ENCODE results near the gene ELOVL6. TPM values are rescaled to one million over a fixed set of nuclear protein-coding genes. Genes with fewer than 3 reads are reported as not detected.
A peak's percentile ranks its signal among the peaks of the same experiment; 100 is the strongest.

The ELOVL6 gene
- total and polyA plus RNA-seq, 9 of the 15 experiments (the other 6 are each of a cell fraction or from before 2014, with no cell fraction given) = 18.3 to 82.6 (median 46.0) TPM

DNA sequence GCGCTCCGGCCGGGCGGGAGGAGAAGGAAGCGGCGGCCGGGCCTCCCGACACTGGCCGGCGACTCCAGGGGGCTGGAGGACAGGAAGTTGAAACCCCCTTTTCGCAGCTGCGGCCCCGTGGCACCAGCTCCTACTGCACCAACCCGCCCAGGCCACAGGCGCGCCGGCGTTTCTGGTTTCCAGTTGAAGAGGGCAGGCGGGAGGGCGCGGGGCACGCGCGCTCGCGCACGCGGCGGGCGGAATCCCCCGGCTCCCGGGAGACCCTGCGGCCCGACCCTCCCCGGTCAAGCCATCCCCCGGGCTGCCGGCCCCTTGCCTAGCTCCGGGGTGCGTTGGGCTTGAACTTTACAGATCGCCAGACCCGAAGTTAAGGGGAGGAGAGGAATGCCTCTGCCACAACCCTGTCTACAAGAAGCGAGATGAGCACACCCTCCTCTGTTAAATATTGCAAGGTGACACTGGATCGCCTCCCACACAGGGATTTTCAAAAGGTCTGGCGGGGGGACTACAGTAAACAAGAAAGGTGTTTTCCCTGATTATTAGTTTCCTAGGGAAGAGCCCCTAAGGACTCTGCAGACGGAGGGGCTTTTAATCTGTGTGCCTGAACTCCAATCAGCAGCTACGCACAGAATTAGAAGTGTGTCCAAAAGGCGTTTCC is 1.4 kb downstream of the ELOVL6 start (continued):
- peak; percentile 26 for TF ChIP-seq GABPA (tag; conservative IDR thresholded peaks at IDR 0.05; ENCODE audit: low read depth)
- no peak for TF ChIP-seq ZNF436 (CRISPR knock-in tag; IDR thresholded peaks at IDR 0.05)
- TF ChIP-seq FIP1L1 (IDR thresholded peaks at IDR 0.05; ENCODE audit: low read depth, low read length, poor library complexity, severe bottlenecking) = peak; percentile 84
- TF ChIP-seq NFXL1 (CRISPR knock-in tag; IDR thresholded peaks at IDR 0.05) = no peak
- no peak for TF ChIP-seq TEAD2 (tag; IDR thresholded peaks at IDR 0.05)
- TF ChIP-seq, protein P1, sequence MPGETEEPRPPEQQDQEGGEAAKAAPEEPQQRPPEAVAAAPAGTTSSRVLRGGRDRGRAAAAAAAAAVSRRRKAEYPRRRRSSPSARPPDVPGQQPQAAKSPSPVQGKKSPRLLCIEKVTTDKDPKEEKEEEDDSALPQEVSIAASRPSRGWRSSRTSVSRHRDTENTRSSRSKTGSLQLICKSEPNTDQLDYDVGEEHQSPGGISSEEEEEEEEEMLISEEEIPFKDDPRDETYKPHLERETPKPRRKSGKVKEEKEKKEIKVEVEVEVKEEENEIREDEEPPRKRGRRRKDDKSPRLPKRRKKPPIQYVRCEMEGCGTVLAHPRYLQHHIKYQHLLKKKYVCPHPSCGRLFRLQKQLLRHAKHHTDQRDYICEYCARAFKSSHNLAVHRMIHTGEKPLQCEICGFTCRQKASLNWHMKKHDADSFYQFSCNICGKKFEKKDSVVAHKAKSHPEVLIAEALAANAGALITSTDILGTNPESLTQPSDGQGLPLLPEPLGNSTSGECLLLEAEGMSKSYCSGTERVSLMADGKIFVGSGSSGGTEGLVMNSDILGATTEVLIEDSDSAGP (CRISPR knock-in tag; IDR thresholded peaks at IDR 0.05) = no peak
- TF ChIP-seq, protein P2, sequence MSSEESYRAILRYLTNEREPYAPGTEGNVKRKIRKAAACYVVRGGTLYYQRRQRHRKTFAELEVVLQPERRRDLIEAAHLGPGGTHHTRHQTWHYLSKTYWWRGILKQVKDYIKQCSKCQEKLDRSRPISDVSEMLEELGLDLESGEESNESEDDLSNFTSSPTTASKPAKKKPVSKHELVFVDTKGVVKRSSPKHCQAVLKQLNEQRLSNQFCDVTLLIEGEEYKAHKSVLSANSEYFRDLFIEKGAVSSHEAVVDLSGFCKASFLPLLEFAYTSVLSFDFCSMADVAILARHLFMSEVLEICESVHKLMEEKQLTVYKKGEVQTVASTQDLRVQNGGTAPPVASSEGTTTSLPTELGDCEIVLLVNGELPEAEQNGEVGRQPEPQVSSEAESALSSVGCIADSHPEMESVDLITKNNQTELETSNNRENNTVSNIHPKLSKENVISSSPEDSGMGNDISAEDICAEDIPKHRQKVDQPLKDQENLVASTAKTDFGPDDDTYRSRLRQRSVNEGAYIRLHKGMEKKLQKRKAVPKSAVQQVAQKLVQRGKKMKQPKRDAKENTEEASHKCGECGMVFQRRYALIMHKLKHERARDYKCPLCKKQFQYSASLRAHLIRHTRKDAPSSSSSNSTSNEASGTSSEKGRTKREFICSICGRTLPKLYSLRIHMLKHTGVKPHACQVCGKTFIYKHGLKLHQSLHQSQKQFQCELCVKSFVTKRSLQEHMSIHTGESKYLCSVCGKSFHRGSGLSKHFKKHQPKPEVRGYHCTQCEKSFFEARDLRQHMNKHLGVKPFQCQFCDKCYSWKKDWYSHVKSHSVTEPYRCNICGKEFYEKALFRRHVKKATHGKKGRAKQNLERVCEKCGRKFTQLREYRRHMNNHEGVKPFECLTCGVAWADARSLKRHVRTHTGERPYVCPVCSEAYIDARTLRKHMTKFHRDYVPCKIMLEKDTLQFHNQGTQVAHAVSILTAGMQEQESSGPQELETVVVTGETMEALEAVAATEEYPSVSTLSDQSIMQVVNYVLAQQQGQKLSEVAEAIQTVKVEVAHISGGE (CRISPR knock-in tag; IDR thresholded peaks at IDR 0.05) = 0 out of 6 replicates have a peak, but pooled peaks of 1 of the 3 experiments have one; percentile 40
- TF ChIP-seq, protein P3, sequence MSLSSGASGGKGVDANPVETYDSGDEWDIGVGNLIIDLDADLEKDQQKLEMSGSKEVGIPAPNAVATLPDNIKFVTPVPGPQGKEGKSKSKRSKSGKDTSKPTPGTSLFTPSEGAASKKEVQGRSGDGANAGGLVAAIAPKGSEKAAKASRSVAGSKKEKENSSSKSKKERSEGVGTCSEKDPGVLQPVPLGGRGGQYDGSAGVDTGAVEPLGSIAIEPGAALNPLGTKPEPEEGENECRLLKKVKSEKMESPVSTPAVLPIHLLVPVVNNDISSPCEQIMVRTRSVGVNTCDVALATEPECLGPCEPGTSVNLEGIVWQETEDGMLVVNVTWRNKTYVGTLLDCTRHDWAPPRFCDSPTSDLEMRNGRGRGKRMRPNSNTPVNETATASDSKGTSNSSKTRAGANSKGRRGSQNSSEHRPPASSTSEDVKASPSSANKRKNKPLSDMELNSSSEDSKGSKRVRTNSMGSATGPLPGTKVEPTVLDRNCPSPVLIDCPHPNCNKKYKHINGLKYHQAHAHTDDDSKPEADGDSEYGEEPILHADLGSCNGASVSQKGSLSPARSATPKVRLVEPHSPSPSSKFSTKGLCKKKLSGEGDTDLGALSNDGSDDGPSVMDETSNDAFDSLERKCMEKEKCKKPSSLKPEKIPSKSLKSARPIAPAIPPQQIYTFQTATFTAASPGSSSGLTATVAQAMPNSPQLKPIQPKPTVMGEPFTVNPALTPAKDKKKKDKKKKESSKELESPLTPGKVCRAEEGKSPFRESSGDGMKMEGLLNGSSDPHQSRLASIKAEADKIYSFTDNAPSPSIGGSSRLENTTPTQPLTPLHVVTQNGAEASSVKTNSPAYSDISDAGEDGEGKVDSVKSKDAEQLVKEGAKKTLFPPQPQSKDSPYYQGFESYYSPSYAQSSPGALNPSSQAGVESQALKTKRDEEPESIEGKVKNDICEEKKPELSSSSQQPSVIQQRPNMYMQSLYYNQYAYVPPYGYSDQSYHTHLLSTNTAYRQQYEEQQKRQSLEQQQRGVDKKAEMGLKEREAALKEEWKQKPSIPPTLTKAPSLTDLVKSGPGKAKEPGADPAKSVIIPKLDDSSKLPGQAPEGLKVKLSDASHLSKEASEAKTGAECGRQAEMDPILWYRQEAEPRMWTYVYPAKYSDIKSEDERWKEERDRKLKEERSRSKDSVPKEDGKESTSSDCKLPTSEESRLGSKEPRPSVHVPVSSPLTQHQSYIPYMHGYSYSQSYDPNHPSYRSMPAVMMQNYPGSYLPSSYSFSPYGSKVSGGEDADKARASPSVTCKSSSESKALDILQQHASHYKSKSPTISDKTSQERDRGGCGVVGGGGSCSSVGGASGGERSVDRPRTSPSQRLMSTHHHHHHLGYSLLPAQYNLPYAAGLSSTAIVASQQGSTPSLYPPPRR (CRISPR knock-in tag; IDR thresholded peaks at IDR 0.05; ENCODE audit: borderline replicate concordance) = 0 out of 2 replicates have a peak, but pooled peaks have one; percentile 59
- peak; percentile 89 for TF ChIP-seq RBFOX2 (IDR thresholded peaks at IDR 0.05; ENCODE audit: low read depth, low read length)
- TF ChIP-seq POLR2G (IDR thresholded peaks at IDR 0.05; ENCODE audit: low read depth, low read length) = peak; percentile 83
- TF ChIP-seq HMGN3 (IDR thresholded peaks at IDR 0.05; ENCODE audit: borderline replicate concordance, extremely low read depth, insufficient read length, low read depth, low read length) = no peak
- no peak for TF ChIP-seq LEF1 (IDR thresholded peaks at IDR 0.05)
- TF ChIP-seq, protein P4, sequence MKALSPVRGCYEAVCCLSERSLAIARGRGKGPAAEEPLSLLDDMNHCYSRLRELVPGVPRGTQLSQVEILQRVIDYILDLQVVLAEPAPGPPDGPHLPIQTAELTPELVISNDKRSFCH (CRISPR knock-in tag; IDR thresholded peaks at IDR 0.05) = no peak
- TF ChIP-seq, protein P4 (tag; IDR thresholded peaks at IDR 0.05) = 0 out of 2 replicates have a peak, but pooled peaks have one; percentile 55
- peak in 1 of 2 experiments; percentile 30; a peak in 2 of 4 replicates for TF ChIP-seq SIN3A (IDR thresholded peaks at IDR 0.05; ENCODE audit: borderline replicate concordance in 2 of 2, control insufficient read depth in 1 of 2, low read depth in 2 of 2, low read length in 2 of 2)
